SU-DHL-6 (cell line): ENCODE data around the gene SLC9A9.

Experiments
- H2AFZ ChIP-seq: fragments of 200-600 bp; sonication (generic); 2 replicates; pipeline ENCODE4 v1.6.1; 2014; ENCODE audit warnings: low read depth, mild to moderate bottlenecking, moderate library complexity, mixed read lengths, antibody characterized with exemption, low read length; ENCODE audit not compliant: severe bottlenecking
- H3F3A ChIP-seq: fragments of 200-600 bp; shearing (Covaris generic); 2 replicates; pipeline ENCODE4 v1.6.0; 2016; ENCODE audit warnings: antibody characterized with exemption, mild to moderate bottlenecking; ENCODE audit not compliant: insufficient read depth
- H3K27ac ChIP-seq: fragments of 200-600 bp; sonication (generic); 2 replicates; pipeline ENCODE4 v1.5.1; 2016; ENCODE audit warnings: low read depth, mild to moderate bottlenecking, low read length, moderate library complexity, mixed read lengths
- H3K27me3 ChIP-seq: fragments of 200-600 bp; sonication (generic), shearing (Covaris generic); 2 replicates; pipeline ENCODE4 v1.6.0; 2014; ENCODE audit warnings: mild to moderate bottlenecking, low read length
- H3K36me3 ChIP-seq: fragments of 200-600 bp; sonication (generic); 2 replicates; pipeline ENCODE4 v1.6.1; 2014; ENCODE audit warnings: mild to moderate bottlenecking, low read length, mixed read lengths
- H3K4me2 ChIP-seq: fragments of 300-600, 200-600 bp; shearing (Covaris generic), sonication (generic); 2 replicates; pipeline ENCODE4 v1.6.0; 2014; ENCODE audit warnings: low read length, low read depth, mild to moderate bottlenecking; ENCODE audit not compliant: poor library complexity, severe bottlenecking
- H3K4me3 ChIP-seq: fragments of 200-600 bp; sonication (generic); 2 replicates; pipeline ENCODE4 v1.5.1; 2014; ENCODE audit warnings: antibody characterized with exemption, low read length, mild to moderate bottlenecking, mixed read lengths; ENCODE audit not compliant: insufficient read depth, poor library complexity, severe bottlenecking
- H3K79me2 ChIP-seq: fragments of 200-600 bp; sonication (generic); 2 replicates; pipeline ENCODE4 v1.6.1; 2014; ENCODE audit warnings: mild to moderate bottlenecking, low read length, moderate library complexity; ENCODE audit not compliant: insufficient read depth
- H3K9ac ChIP-seq: fragments of 200-600 bp; sonication (generic); 2 replicates; pipeline ENCODE4 v1.7.0; 2014; ENCODE audit warnings: mild to moderate bottlenecking, low read length
- H3K9me2 ChIP-seq: fragments of 200-600 bp; sonication (generic); replicated peaks from 2 replicates; pipeline ENCODE4 v1.6.1; 2014; ENCODE audit warnings: low read length; ENCODE audit not compliant: insufficient read depth
- H3K9me3 ChIP-seq: fragments of 200-600 bp; sonication (generic); 2 replicates; pipeline ENCODE4 v1.6.1; 2014; ENCODE audit warnings: low read length, mixed read lengths; ENCODE audit not compliant: insufficient read depth
- H4K20me1 ChIP-seq: fragments of 200-600 bp; sonication (generic); 2 replicates; pipeline ENCODE4 v1.6.1; 2014; ENCODE audit warnings: low read depth, mild to moderate bottlenecking, antibody characterized with exemption, low read length, moderate library complexity, mixed read lengths
- CTCF ChIP-seq: fragments of 200-600 bp; sonication (generic); IDR thresholded peaks from one replicate; pipeline ENCODE4 v1.5.1; 2017; ENCODE audit warnings: antibody characterized with exemption, mild to moderate bottlenecking, low read length, moderate library complexity; ENCODE audit not compliant: insufficient read depth, poor library complexity, severe bottlenecking
- EZH2phosphoT487 ChIP-seq: fragments of 200-600 bp; sonication (generic), shearing (Covaris generic); conservative IDR thresholded peaks from 2 replicates; pipeline ENCODE4 v1.6.1; 2018; ENCODE audit warnings: mild to moderate bottlenecking, antibody characterized with exemption, low read length, moderate library complexity, mixed read lengths

Gene SLC9A9

GRCh38 chr3:143507735-143508580 is 340.3 kb downstream of the SLC9A9 start:
- Histone ChIP-seq H3K4me2 (no peak overlapping the region), H3K79me2 (no peaks in the 10 kb centered on the region), H3K27ac (no peak overlapping the region), H3K9ac (no peak overlapping the region), H3K4me3 (no peak overlapping the region), H3K9me2 (no peaks in the 10 kb centered on the region), H3K9me3 (no peaks in the 10 kb centered on the region), H4K20me1 (no peaks in the 10 kb centered on the region), H3K27me3 (no peaks in the 10 kb centered on the region), H3K36me3 (no peaks in the 10 kb centered on the region), H3F3A (no peaks in the 10 kb centered on the region), H2AFZ (no peak overlapping the region)
- TF ChIP-seq CTCF, result no peak
- no peak for TF ChIP-seq EZH2phosphoT487

GRCh38 chr3:143506190-143506589 is 342.1 kb downstream of the SLC9A9 start:
- H3K4me3 ChIP-seq, result no peak overlapping the region
- H3K9me3 ChIP-seq, result no peaks in the 10 kb centered on the region
- H3K79me2 ChIP-seq, result no peaks in the 10 kb centered on the region
- TF ChIP-seq EZH2phosphoT487 (no peak), CTCF (no peak)
- H3K27ac ChIP-seq, result no peak overlapping the region
- no peaks in the 10 kb centered on the region for H4K20me1 ChIP-seq
- no peaks in the 10 kb centered on the region for H3K36me3 ChIP-seq
- H3K9me2 ChIP-seq, result no peaks in the 10 kb centered on the region
- no peak overlapping the region for H3K9ac ChIP-seq
- H2AFZ ChIP-seq, result no peak overlapping the region
- H3K4me2 ChIP-seq, result no peak overlapping the region
- no peaks in the 10 kb centered on the region for H3F3A ChIP-seq
- H3K27me3 ChIP-seq, result no peaks in the 10 kb centered on the region

GRCh38 chr3:143503325-143503885 is 344.9 kb downstream of the SLC9A9 start:
- H3K9me2 ChIP-seq, result no peaks in the 10 kb centered on the region
- no peaks in the 10 kb centered on the region for H3K36me3 ChIP-seq
- H4K20me1 ChIP-seq, result no peaks in the 10 kb centered on the region
- H3K27me3 ChIP-seq, result no peaks in the 10 kb centered on the region
- no peak overlapping the region for H3K4me2 ChIP-seq
- H2AFZ ChIP-seq, result no peak overlapping the region
- no peak for TF ChIP-seq CTCF
- TF ChIP-seq EZH2phosphoT487, result no peak
- no peak overlapping the region for H3K27ac ChIP-seq
- H3F3A ChIP-seq, result no peaks in the 10 kb centered on the region
- H3K9me3 ChIP-seq, result no peaks in the 10 kb centered on the region
- no peak overlapping the region for H3K4me3 ChIP-seq
- H3K9ac ChIP-seq, result no peak overlapping the region
- no peaks in the 10 kb centered on the region for H3K79me2 ChIP-seq
